ENCODE data around the gene ZNF284. TPM values are rescaled to one million over a fixed set of nuclear protein-coding genes. Genes with fewer than 3 reads are reported as not detected.

The ZNF284 gene
- total RNA-seq, 1 experiment from 2014 or later = 1.7 TPM

DNA sequence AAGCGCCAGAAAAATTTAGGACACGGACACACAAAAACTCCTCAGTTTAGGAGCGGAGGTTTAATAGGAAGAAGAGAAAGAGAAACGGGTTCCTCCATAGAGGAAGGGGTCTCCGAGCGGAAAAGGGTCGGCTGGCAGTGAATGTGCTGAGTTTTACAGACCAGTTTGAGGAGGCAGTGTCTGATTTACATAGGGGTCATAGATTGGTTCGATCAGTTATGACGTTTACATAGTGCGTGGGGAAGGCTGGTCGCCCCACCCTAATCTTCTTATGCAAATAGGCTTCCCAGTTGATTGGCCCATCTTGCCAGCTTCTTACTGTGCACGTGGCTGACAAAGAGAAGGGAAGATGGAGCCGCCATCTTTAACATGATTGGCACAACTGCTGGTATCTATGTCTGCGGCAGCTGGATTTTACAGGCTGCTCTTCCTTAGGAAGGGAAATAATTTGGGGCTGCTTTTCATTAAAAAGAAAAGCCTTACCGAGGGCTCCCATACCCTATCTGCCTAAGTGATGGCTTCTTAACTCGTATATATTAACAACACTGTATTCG, 40.0 kb downstream of the ZNF284 start:
- Mint-ChIP-seq H3K4me1 (peaks cover 9% of the 10 kb centered on the region), H3K4me3 (peak overlapping the region; percentile 98), H3K27ac (peak overlapping the region; percentile 96), H3K9me3 (peaks cover 47% of the 10 kb centered on the region), H3K36me3 (peaks cover 51% of the 10 kb centered on the region), H3K27me3 (ENCODE audit: low read depth) (peaks cover 6% of the 10 kb centered on the region; the same call in 1 of the 2 replicates)
- ATAC-seq (peak; percentile 62), DNase-seq (ENCODE audit: low spot score) (peak; percentile 57)
- CTCF ChIA-PET = interaction anchor here (0.5 to 1.5 kb wide), 2 partner anchors 19 to 103 kb away, joined by 3 read pairs; no protein-coding TSS in a partner anchor
- POLR2A ChIA-PET = interaction anchor here (0.8 to 1.3 kb wide), 4 partner anchors 17 to 285 kb away, joined by 3 to 5 read pairs (median 3); partner anchors contain the start of genes ZNF224, ZNF226 and ZNF283
- TF ChIP-seq NR2C2 (CRISPR knock-in tag; IDR thresholded peaks at IDR 0.05) = no peak
- TF ChIP-seq ERG (CRISPR knock-in tag; IDR thresholded peaks at IDR 0.05) = no peak
- TF ChIP-seq, protein P1, sequence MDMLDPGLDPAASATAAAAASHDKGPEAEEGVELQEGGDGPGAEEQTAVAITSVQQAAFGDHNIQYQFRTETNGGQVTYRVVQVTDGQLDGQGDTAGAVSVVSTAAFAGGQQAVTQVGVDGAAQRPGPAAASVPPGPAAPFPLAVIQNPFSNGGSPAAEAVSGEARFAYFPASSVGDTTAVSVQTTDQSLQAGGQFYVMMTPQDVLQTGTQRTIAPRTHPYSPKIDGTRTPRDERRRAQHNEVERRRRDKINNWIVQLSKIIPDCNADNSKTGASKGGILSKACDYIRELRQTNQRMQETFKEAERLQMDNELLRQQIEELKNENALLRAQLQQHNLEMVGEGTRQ (CRISPR knock-in tag; IDR thresholded peaks at IDR 0.05) = peak; percentile 20; the same call in 1 of the 2 replicates
- TF ChIP-seq, protein P2, sequence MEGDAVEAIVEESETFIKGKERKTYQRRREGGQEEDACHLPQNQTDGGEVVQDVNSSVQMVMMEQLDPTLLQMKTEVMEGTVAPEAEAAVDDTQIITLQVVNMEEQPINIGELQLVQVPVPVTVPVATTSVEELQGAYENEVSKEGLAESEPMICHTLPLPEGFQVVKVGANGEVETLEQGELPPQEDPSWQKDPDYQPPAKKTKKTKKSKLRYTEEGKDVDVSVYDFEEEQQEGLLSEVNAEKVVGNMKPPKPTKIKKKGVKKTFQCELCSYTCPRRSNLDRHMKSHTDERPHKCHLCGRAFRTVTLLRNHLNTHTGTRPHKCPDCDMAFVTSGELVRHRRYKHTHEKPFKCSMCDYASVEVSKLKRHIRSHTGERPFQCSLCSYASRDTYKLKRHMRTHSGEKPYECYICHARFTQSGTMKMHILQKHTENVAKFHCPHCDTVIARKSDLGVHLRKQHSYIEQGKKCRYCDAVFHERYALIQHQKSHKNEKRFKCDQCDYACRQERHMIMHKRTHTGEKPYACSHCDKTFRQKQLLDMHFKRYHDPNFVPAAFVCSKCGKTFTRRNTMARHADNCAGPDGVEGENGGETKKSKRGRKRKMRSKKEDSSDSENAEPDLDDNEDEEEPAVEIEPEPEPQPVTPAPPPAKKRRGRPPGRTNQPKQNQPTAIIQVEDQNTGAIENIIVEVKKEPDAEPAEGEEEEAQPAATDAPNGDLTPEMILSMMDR (IDR thresholded peaks at IDR 0.05) = no peak
- no peak for TF ChIP-seq ZNF281 (CRISPR knock-in tag; IDR thresholded peaks at IDR 0.05)
- TF ChIP-seq MAX (CRISPR knock-in tag; IDR thresholded peaks at IDR 0.05) = peak; percentile 74; the same call in 1 of the 2 replicates
- TF ChIP-seq ZNF396 (CRISPR knock-in tag; IDR thresholded peaks at IDR 0.05; ENCODE audit: borderline replicate concordance) = no peak
- TF ChIP-seq TEAD4 (CRISPR knock-in tag; IDR thresholded peaks at IDR 0.05) = no peak

- POLR2A ChIA-PET = interaction anchor here (1.2 kb wide), 2 partner anchors 18 to 286 kb away, joined by 3 read pairs; partner anchors contain the start of gene ZNF283
- H3K36me3 Mint-ChIP-seq = peaks cover 43% of the 10 kb centered on the region
Observed at GRCh38 chr19:44112802-44113137, 40.8 kb downstream of the ZNF284 start.

More at GRCh38 chr19:44112802-44113137, 40.8 kb downstream of the ZNF284 start:
- Mint-ChIP-seq H3K4me1 (peaks cover 9% of the 10 kb centered on the region), H3K27me3 (ENCODE audit: low read depth) (no peaks in the 10 kb centered on the region), H3K4me3 (peak overlapping the region; percentile 98), H3K9me3 (peaks cover 39% of the 10 kb centered on the region), H3K27ac (peak overlapping the region; percentile 93)
- CTCF ChIA-PET = no interaction called here
- DNase-seq (ENCODE audit: low spot score) (no peak), ATAC-seq (no peak)
- TF ChIP-seq ZSCAN18 (CRISPR knock-in tag; IDR thresholded peaks at IDR 0.05) = no peak
